T47D (cell line): Measurements from ENCODE around the gene SNX25.

ENCODE experiments used
- DNase-seq, 2 experiments: peaks; one replicate each; pipeline versions ENCODE4 v3.0.0 to v3.0.0-alpha.2; 2011 to 2012; ENCODE audit warnings: low read depth in 1 of 2, low spot score in 1 of 2
- JUND ChIP-seq: IDR thresholded peaks from 2 replicates; pipeline ENCODE4 v1.6.1; 2012; ENCODE audit warnings: low read depth
- in situ Hi-C: cut with HindIII; loops from 2 replicates; pipeline ENCODE4 v1.10.0; 2016; ENCODE audit warnings: low sequenced_read_pairs, low pct_unique_long_range_greater_than_20kb

SNX25 gene

GRCh38 chr4:185335579-185335978, 126.2 kb downstream of the SNX25 start:
- TF ChIP-seq JUND: no peak
- DNase-seq: no peak
- in situ Hi-C loops: no loop called here

GRCh38 chr4:185339941-185340340, 130.5 kb downstream of the SNX25 start:
- no peak for TF ChIP-seq JUND
- in situ Hi-C loops: no loop called here
- DNase-seq: no peak

DNA sequence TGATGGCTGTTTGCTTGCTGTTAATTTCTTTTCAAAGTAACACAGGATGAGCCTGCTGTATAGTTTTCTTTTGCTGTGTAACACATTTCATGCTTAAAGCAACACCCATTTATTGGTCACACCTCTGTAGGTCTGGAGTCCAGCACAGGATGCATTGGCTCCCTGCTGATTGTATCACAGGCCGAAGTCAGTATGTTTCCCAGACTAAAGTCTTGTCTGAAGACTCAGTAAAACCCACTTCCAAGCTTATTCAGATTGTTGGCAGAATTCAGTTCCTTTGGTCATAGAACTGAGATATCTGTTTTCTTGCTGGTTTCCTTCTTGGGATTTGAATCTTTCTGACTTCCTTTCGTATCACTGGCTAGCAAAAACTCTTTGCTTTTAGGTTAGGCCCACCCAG, 132.0 kb downstream of the SNX25 start:
- DNase-seq: no peak
- in situ Hi-C loops: no loop called here
- no peak for TF ChIP-seq JUND

- TF ChIP-seq JUND: no peak
- in situ Hi-C loops: no loop called here
Measured at GRCh38 chr4:185341841-185342240, 132.4 kb downstream of the SNX25 start.

GRCh38 chr4:185343726-185344581, 134.6 kb downstream of the SNX25 start:
- DNase-seq: no peak
- in situ Hi-C loops: no loop called here
- TF ChIP-seq JUND: no peak

More at GRCh38 chr4:185341841-185342240, 132.4 kb downstream of the SNX25 start:
- no peak for DNase-seq

DNA sequence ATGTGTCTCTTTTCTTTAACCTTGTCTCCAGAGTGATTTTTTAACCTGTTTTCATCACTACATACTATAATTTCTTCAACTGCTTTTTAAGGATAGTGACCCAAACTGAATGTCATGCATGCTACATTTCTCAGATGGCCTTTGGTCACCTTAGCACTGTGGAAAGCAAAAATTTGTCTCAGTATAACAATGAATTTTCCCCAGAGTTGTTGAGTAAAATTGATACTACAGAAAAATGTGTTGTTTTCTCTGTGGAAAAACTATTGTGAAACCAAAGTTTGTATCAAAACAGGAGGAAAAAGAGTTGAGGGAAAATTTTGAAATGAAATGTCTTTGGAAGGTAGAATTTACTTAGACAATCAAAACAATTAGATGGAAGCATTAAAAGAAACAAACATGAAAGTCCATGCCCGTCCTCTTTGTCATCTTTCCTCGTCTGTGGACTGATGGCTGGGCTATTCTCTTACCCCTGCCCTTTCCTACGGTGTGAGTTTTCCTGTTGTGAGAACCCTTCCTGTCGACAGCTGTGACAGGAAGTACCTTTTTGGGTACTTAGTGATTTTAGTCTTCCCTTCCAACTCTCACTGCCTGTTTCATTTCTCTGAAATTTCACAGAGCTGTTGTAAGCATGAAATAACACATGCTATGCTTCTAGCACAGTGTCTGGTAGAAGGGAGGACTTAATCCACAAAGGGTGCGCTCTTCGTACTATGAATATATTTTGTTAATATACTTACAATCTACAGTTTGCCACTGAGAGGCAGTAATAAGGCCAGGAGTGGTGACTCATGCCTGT, 135.5 kb downstream of the SNX25 start:
- in situ Hi-C loops: no loop called here
- TF ChIP-seq JUND: no peak
- DNase-seq: no peak

DNA sequence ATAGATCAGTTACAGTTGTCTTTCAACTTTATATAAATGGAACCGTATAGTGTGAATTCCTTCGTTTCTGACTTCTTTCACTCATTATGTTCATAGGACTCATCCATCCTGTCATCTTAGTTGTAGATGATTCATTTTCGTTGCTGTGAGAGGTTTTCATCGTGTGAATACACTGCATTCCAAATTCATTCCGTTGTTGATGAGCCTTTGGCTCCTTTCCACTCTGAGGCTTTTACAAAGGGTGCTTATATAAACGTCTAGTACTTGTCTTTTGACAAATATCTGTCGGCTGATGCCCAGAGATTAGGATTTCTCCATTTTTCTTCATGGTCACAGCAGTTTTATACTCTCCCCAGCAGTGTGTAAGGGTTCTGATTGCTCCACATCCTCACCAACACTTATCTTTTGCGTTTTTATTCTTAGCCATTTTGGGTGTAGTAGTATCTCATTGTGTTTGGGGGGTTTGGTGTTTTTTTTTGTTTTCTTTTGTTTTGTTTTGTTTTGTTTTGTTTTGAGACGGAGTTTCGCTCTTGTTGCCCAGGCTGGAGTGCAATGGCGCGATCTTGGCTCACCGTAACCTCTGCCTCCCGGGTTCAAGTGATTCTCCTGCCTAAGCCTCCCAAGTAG, 137.7 kb downstream of the SNX25 start:
- no peak for DNase-seq
- TF ChIP-seq JUND: no peak
- in situ Hi-C loops: no loop called here

- TF ChIP-seq JUND: no peak
- in situ Hi-C loops: no loop called here
- no peak for DNase-seq
Measured at GRCh38 chr4:185351691-185352090, 142.3 kb downstream of the SNX25 start.

GRCh38 chr4:185352202-185352601, 142.8 kb downstream of the SNX25 start:
- no peak for TF ChIP-seq JUND
- in situ Hi-C loops: no loop called here
- DNase-seq: no peak

DNA sequence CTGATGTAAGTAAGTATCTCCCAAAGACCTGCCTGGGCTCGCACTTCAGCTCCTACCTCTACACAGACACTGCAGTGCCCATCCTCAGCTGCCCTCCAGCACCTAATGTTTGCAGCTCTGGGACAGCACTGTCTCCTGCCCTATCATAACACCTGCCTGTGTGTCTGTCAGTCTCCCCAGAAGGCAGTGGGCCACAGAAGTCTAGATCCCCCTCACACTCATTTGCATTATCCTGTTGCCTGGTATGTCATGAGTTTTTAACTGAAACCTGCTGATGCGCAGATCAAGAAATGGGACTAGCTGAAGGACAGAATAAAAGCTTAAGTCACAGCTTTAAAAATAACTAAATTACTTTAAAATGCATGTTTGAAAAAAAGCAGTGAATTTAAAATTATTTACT, 143.3 kb downstream of the SNX25 start:
- DNase-seq: no peak
- no peak for TF ChIP-seq JUND
- in situ Hi-C loops: no loop called here

DNA sequence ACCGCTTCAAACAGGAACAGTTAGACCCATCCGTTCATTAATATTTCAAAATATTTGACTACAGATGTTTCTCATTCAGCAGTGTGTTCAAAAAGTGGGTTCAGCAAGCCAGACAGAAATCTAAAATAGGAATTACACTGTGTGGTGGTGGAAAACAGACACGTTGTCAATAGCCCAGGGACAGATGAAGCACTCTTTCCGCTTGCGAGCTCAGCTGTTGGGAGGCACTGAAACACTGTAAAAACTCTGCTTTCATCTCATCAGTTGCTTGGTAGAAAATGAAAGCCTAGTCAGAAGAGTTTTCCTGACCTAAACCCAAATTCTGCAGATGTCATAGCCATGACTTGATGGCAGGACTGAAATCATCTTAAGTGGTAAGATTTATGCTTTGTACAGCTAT, 147.8 kb downstream of the SNX25 start:
- TF ChIP-seq JUND: no peak
- in situ Hi-C loops: no loop called here
- no peak for DNase-seq

GRCh38 chr4:185357733-185358440, 148.5 kb downstream of the SNX25 start:
- no peak for DNase-seq
- no peak for TF ChIP-seq JUND
- in situ Hi-C loops: no loop called here
